ENCODE data around the gene TBC1D1. TPM values are rescaled to one million over a fixed set of nuclear protein-coding genes. Genes with fewer than 3 reads are reported as not detected.

Gene TBC1D1
- total and polyA plus RNA-seq, 8 donors, result 53.3 to 78.9 (median 71.1) TPM

- DNase-seq (no peak), ATAC-seq (no peak)
- Histone ChIP-seq H3K27ac (no peak overlapping the region), H3K27me3 (no peaks in the 10 kb centered on the region), H3K4me3 (no peak overlapping the region), H3K9me3 (no peaks in the 10 kb centered on the region), H3K36me3 (no peaks in the 10 kb centered on the region), H3K4me1 (peaks cover 2 to 22% of the 10 kb centered on the region in 2 donors)
- intact Hi-C loops (cut with DNase I), result no loop called here
- TF ChIP-seq CTCF (IDR thresholded peaks at IDR 0.05), result no peak
Observed at GRCh38 chr4:37995299-37995821, 104.5 kb downstream of the TBC1D1 start.

- Histone ChIP-seq H3K27ac (no peak overlapping the region), H3K4me1 (peaks cover 0 to 13% of the 10 kb centered on the region in 2 donors), H3K36me3 (no peaks in the 10 kb centered on the region), H3K9me3 (no peaks in the 10 kb centered on the region), H3K4me3 (no peak overlapping the region), H3K27me3 (no peaks in the 10 kb centered on the region)
- ATAC-seq, result no peak
- DNase-seq, result no peak
- TF ChIP-seq CTCF (IDR thresholded peaks at IDR 0.05), result no peak
- intact Hi-C loops (cut with DNase I), result no loop called here
Observed at GRCh38 chr4:37995981-37996775, 105.3 kb downstream of the TBC1D1 start.

GRCh38 chr4:37998226-37998625 is 107.3 kb downstream of the TBC1D1 start:
- Histone ChIP-seq H3K27ac (no peak overlapping the region), H3K27me3 (no peaks in the 10 kb centered on the region), H3K4me3 (no peak overlapping the region), H3K4me1 (peaks cover 0 to 15% of the 10 kb centered on the region in 2 donors), H3K36me3 (no peaks in the 10 kb centered on the region), H3K9me3 (no peaks in the 10 kb centered on the region)
- DNase-seq (no peak), ATAC-seq (no peak)
- TF ChIP-seq CTCF (IDR thresholded peaks at IDR 0.05), result no peak
- intact Hi-C loops (cut with DNase I), result no loop called here

GRCh38 chr4:37999000-37999716 is 108.3 kb downstream of the TBC1D1 start:
- intact Hi-C loops (cut with DNase I), result no loop called here
- DNase-seq (peak in 1 of 4 donors; percentile 47), ATAC-seq (peak; percentile 89)
- no peak for TF ChIP-seq CTCF (IDR thresholded peaks at IDR 0.05)
- Histone ChIP-seq H3K36me3 (no peaks in the 10 kb centered on the region), H3K4me3 (no peak overlapping the region), H3K27me3 (no peaks in the 10 kb centered on the region), H3K9me3 (no peaks in the 10 kb centered on the region), H3K27ac (no peak overlapping the region), H3K4me1 (peaks cover 0 to 17% of the 10 kb centered on the region in 2 donors)

GRCh38 chr4:37999965-38000364 is 109.1 kb downstream of the TBC1D1 start:
- Histone ChIP-seq H3K27ac (no peak overlapping the region), H3K36me3 (no peaks in the 10 kb centered on the region), H3K4me1 (peaks cover 0 to 12% of the 10 kb centered on the region in 2 donors), H3K9me3 (no peaks in the 10 kb centered on the region), H3K27me3 (no peaks in the 10 kb centered on the region), H3K4me3 (no peak overlapping the region)
- intact Hi-C loops (cut with DNase I), result no loop called here
- TF ChIP-seq CTCF (IDR thresholded peaks at IDR 0.05), result no peak
- DNase-seq (no peak), ATAC-seq (no peak)

All from left lung (tissue), 10 donors.